Transverse colon (tissue), 4 donors: ENCODE results near the gene MBD3L5. TPM values are rescaled to one million over a fixed set of nuclear protein-coding genes. Genes with fewer than 3 reads are reported as not detected.
"Not testable (repeated sequence)": the region's sequence is repeated elsewhere in the genome, so short reads cannot be mapped to it uniquely, and the experiment has no call there.

Experiments
- DNase-seq: peaks from one replicate; pipeline ENCODE4 v3.0.0-alpha.2; 2019
- H3K27ac ChIP-seq, 4 donors: fragments of 200-600 bp; sonication (generic); 2 replicates each; pipeline ENCODE4 v1.5.1; 2016 to 2018; ENCODE audit warnings: inconsistent platforms in 4 of 4
- H3K27me3 ChIP-seq: fragments of 200-600 bp; sonication (generic); 2 replicates; pipeline ENCODE4 v1.5.1; 2017; ENCODE audit warnings: inconsistent platforms
- H3K36me3 ChIP-seq, 4 donors: fragments of 200-600 bp; sonication (generic); 2 replicates each; pipeline ENCODE4 v1.5.1; 2017 to 2019; ENCODE audit warnings: inconsistent platforms in 4 of 4
- H3K4me1 ChIP-seq, 4 donors: fragments of 200-600 bp; sonication (generic); 2 replicates each; pipeline ENCODE4 v1.5.1; 2017 to 2020; ENCODE audit warnings: inconsistent platforms in 4 of 4
- H3K4me3 ChIP-seq, 4 donors: fragments of 200-600 bp; sonication (generic); 1 replicate in 1 of 4; 2 replicates in 3 of 4; pipeline versions ENCODE4 v1.5.1 to v1.6.1; 2017 to 2019; ENCODE audit warnings: inconsistent platforms in 4 of 4
- H3K9me3 ChIP-seq, 2 donors: fragments of 200-600 bp; sonication (generic); 2 replicates each; pipeline ENCODE4 v1.5.1; 2017 to 2019; ENCODE audit warnings: inconsistent platforms in 2 of 2
- CTCF ChIP-seq, 5 experiments: fragments of 200-600 bp in 3 of 5; fragments of 450-650 bp in 2 of 5; sonication (generic) in 3 of 5; IDR thresholded peaks; 1 replicate in 2 of 5; 2 replicates in 3 of 5; pipeline ENCODE4 v1.5.1; 2016 to 2017; ENCODE audit warnings: antibody characterized with exemption in 5 of 5, inconsistent platforms in 3 of 5, mild to moderate bottlenecking in 2 of 5, moderate library complexity in 1 of 5
- EP300 ChIP-seq: sonication (generic); formaldehyde crosslinking; IDR thresholded peaks from one replicate; pipeline ENCODE4 v1.6.1; 2017; ENCODE audit warnings: antibody characterized with exemption, low read depth
- POLR2A ChIP-seq: fragments of 450-650 bp; IDR thresholded peaks from one replicate; pipeline ENCODE4 v1.6.1; 2016; ENCODE audit warnings: antibody characterized with exemption, mild to moderate bottlenecking, moderate library complexity
- POLR2AphosphoS5 ChIP-seq, 3 donors: sonication (generic); formaldehyde crosslinking; IDR thresholded peaks; one replicate each; pipeline ENCODE4 v1.6.1; 2016; ENCODE audit warnings: antibody characterized with exemption in 3 of 3
- WGBS, 2 donors: methylation state at CpG; one replicate each; pipeline ENCODE4 v1.1.5; 2018; ENCODE audit warnings: low coverage in 1 of 2; 5-methylcytosine and 5-hydroxymethylcytosine counted together
- in situ Hi-C, 4 donors: fragments of 200-750 bp; cut with MboI; loops; one replicate each; pipeline versions ENCODE4 v1.15.0 to v1.15.1; 2017; ENCODE audit warnings: low sequenced_read_pairs in 3 of 4, low pct_ligation_motif_present in 1 of 4, low pct_unique_long_range_greater_than_20kb in 1 of 4
- intact Hi-C: fragments of 100-400 bp; cut with DNase I; formaldehyde crosslinking; loops from one replicate; pipeline ENCODE4 v1.15.1; 2023; ENCODE audit warnings: low total_unique reads
- total RNA-seq, 4 donors: library from RNA; depleted of rRNA; stranded (reverse); fragments of >200 nt; gene quantifications; one replicate each; pipeline ENCODE4 v1.1.0, GENCODE V29; 2016

Gene MBD3L5
- total RNA-seq, 4 donors from 2014 or later = not detected

- H3K4me1 ChIP-seq, DNase-seq, H3K9me3 ChIP-seq, H3K27me3 ChIP-seq, H3K4me3 ChIP-seq, H3K36me3 ChIP-seq, intact Hi-C loops, H3K27ac ChIP-seq, in situ Hi-C loops: not testable (repeated sequence)
- WGBS, 2 donors = no CpG with 5 or more reads among the region's 5 CpGs
Observed at GRCh38 chr19:7051421-7051820, 21.0 kb downstream of the MBD3L5 start.

DNA sequence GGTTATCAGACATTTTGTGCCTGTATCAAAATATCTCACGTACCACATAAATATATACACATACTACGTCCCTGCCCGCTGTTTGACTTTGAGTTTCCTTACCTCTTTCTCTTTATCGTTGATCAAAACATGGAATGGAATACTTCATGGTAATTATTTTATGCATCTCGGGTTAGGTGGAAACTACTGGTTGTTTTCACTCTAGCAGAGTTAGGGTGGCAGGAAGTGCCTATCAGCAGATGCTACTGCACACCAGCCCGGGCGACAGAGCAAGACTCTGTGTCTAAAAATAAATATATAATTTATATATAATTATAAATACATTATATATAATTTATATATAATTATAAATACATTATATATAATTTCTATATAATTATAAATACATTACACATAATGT lies 22.5 kb downstream of the MBD3L5 start:
- H3K27ac ChIP-seq, H3K4me3 ChIP-seq, H3K4me1 ChIP-seq, H3K9me3 ChIP-seq, H3K27me3 ChIP-seq, in situ Hi-C loops, intact Hi-C loops, H3K36me3 ChIP-seq, DNase-seq: not testable (repeated sequence)
- 86 to 95% methylated on average over 6 to 7 of the region's 7 CpGs for WGBS, 2 donors

DNA sequence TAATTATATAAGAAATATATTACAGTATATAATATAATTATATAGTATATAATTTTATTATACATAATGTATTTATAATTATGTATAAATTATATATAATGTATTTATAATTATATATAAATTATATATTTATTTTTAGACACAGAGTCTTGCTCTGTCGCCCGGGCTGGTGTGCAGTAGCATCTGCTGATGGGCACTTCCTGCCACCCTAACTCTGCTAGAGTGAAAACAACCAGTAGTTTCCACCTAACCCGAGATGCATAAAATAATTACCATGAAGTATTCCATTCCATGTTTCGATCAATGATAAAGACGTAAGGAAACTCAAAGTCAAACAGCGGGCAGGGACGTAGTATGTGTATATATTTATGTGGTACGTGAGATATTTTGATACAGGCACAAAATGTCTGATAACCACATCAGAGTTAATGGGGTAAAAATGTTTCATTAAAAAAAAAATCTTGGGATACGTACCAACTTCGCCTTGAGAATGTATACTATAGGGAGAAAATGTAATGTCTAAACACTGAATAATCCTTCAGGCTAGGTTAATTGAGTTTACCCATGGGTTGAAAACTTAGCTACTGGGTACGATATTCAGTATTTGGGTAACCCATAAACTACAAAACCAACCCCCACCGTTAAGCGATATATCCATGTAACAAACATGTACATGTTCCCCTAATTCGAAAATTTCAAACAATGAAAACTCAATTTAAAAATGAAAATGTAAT lies 24.4 kb downstream of the MBD3L5 start:
- in situ Hi-C loops = not testable (repeated sequence)

DNA sequence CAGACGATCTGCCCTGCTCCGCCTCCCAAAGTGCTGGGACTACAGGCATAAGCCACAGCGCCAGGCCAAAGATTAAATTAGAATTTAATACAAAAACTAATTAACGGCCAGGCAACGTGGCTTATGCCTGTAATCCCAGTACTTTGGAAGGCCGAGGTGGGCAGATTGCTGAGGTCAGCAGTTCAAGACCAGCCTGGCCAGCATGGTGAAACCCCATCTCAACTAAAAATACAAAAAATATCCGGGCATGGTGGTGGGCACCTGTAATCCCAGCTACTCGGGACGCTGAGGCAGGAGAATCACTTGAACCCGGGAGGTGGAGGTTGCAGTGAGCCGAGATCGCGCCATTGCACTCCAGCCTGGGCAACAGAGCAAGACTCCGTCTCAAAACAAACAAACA lies 25.3 kb downstream of the MBD3L5 start:
- not testable (repeated sequence) for DNase-seq

More for the DNA sequence above, 24.4 kb downstream of the MBD3L5 start:
- intact Hi-C loops, DNase-seq, H3K4me3 ChIP-seq, H3K27me3 ChIP-seq, H3K36me3 ChIP-seq, H3K27ac ChIP-seq, H3K4me1 ChIP-seq, H3K9me3 ChIP-seq: not testable (repeated sequence)
- WGBS, 2 donors = 95 to 97% methylated on average over 6 to 8 of the region's 14 CpGs

GRCh38 chr19:7056371-7056770 lies 26.0 kb downstream of the MBD3L5 start:
- DNase-seq, H3K4me1 ChIP-seq, H3K27ac ChIP-seq, H3K36me3 ChIP-seq, H3K9me3 ChIP-seq, intact Hi-C loops, in situ Hi-C loops, H3K4me3 ChIP-seq, H3K27me3 ChIP-seq: not testable (repeated sequence)
- WGBS, 2 donors = 93% methylated on average over 3 of the region's 16 CpGs; no CpG with 5 or more reads in 1 of the 2 donors

More for the DNA sequence above, 25.3 kb downstream of the MBD3L5 start:
- 88 to 90% methylated on average over 3 to 12 of the region's 14 CpGs for WGBS, 2 donors
- H3K36me3 ChIP-seq, intact Hi-C loops, in situ Hi-C loops, H3K9me3 ChIP-seq, H3K4me1 ChIP-seq, H3K27ac ChIP-seq, H3K4me3 ChIP-seq, H3K27me3 ChIP-seq: not testable (repeated sequence)

GRCh38 chr19:7058576-7058975 lies 28.2 kb downstream of the MBD3L5 start, which contains the start of gene MBD3L3:
MBD3L3 (minus strand) TSS chr19:7058676; CDS start chr19:7058605, 71 bp downstream.
- H3K4me3 ChIP-seq, H3K36me3 ChIP-seq, H3K9me3 ChIP-seq, H3K27ac ChIP-seq, DNase-seq, H3K4me1 ChIP-seq, in situ Hi-C loops, intact Hi-C loops, H3K27me3 ChIP-seq: not testable (repeated sequence)
- WGBS, 2 donors = no CpG with 5 or more reads among the region's 8 CpGs

DNA sequence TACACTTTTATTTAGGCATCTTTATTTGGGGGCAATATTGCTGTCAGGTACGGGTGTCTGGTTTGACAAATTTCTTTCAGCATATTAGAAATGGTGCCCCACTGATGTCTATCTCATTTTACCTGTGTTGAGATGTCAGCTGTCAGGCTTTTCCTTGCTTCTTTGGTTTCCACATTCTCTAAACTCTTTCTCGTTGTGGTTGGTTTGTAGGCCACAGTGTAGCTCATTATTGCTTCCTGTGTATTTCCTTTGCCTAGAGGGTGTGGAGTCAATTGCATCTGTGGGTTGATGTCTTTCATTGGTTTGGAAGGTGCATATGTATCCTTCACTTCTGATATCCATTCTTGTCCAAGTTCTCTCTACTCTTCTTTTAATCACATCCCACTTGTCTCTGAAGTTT lies 29.6 kb downstream of the MBD3L5 start:
- 50 to 71% methylated on average over 1 to 2 of the region's 2 CpGs for WGBS, 2 donors
- DNase-seq, H3K36me3 ChIP-seq, in situ Hi-C loops, H3K27me3 ChIP-seq, H3K4me3 ChIP-seq, H3K27ac ChIP-seq, H3K9me3 ChIP-seq, H3K4me1 ChIP-seq: not testable (repeated sequence)
- intact Hi-C loops = loop anchor here (10.0 kb wide), 1 partner anchor 1595 kb away; no protein-coding TSS in a partner anchor

- in situ Hi-C loops = no loop called here
Observed at GRCh38 chr19:7063339-7063738, 33.0 kb downstream of the MBD3L5 start.

More at GRCh38 chr19:7063339-7063738, 33.0 kb downstream of the MBD3L5 start:
- Histone ChIP-seq H3K4me1 (no peaks in the 10 kb centered on the region), H3K9me3 (no peaks in the 10 kb centered on the region), H3K4me3 (no peak overlapping the region), H3K36me3 (no peaks in the 10 kb centered on the region), H3K27me3 (no peaks in the 10 kb centered on the region), H3K27ac (no peak overlapping the region)
- intact Hi-C loops = loop anchor here (10.0 kb wide), 1 partner anchor 1591 kb away; no protein-coding TSS in a partner anchor
- WGBS, 2 donors = 70 to 75% methylated on average over 2 to 4 of the region's 4 CpGs
- no peak for DNase-seq
- no peak for TF ChIP-seq EP300
- TF ChIP-seq CTCF (IDR thresholded peaks at IDR 0.05) = no peak
- no peak for TF ChIP-seq POLR2A
- no peak for TF ChIP-seq POLR2AphosphoS5 (IDR thresholded peaks at IDR 0.05)
